Measurements from ENCODE around the gene NMT1.
A peak's percentile ranks its signal among the peaks of the same experiment; 100 is the strongest.

The NMT1 gene

GRCh38 chr17:45038728-45039634 is 22.1 kb upstream of the NMT1 start:
- TF ChIP-seq YY1 (IDR thresholded peaks at IDR 0.05; ENCODE audit: insufficient read depth, insufficient read length) = no peak
- no peak for TF ChIP-seq ZNF274 (IDR thresholded peaks at IDR 0.05; ENCODE audit: low read depth, low read length)
- no peak for TF ChIP-seq SUZ12 (IDR thresholded peaks at IDR 0.05; ENCODE audit: extremely low read depth, insufficient read depth, insufficient read length)
- Histone ChIP-seq H3K9me3 (ENCODE audit: insufficient read depth, low read length) (no peaks in the 10 kb centered on the region), H3K9ac (ENCODE audit: insufficient read length, low read depth) (no peak overlapping the region), H3K4me1 (ENCODE audit: insufficient read depth, insufficient read length) (peaks cover 27% of the 10 kb centered on the region), H3K36me3 (ENCODE audit: insufficient read depth, insufficient read length, low read length) (peaks cover 26% of the 10 kb centered on the region), H3K4me3 (ENCODE audit: insufficient read length, low read depth) (peak overlapping the region; percentile 3), H3K27me3 (ENCODE audit: insufficient read depth, insufficient read length) (no peaks in the 10 kb centered on the region)
- no peak for DNase-seq (ENCODE audit: low read depth, low spot score)

GRCh38 chr17:45040459-45040858 is 20.7 kb upstream of the NMT1 start:
- peaks cover 17% of the 10 kb centered on the region for H3K36me3 ChIP-seq (ENCODE audit: insufficient read depth, insufficient read length, low read length)
- no peak for TF ChIP-seq SUZ12 (IDR thresholded peaks at IDR 0.05; ENCODE audit: extremely low read depth, insufficient read depth, insufficient read length)
- TF ChIP-seq ZNF274 (IDR thresholded peaks at IDR 0.05; ENCODE audit: low read depth, low read length) = no peak
- TF ChIP-seq YY1 (IDR thresholded peaks at IDR 0.05; ENCODE audit: insufficient read depth, insufficient read length) = no peak
- DNase-seq (ENCODE audit: low read depth, low spot score) = peak; percentile 82
- H3K9ac ChIP-seq (ENCODE audit: insufficient read length, low read depth) = peak overlapping the region; percentile 6
- no peaks in the 10 kb centered on the region for H3K27me3 ChIP-seq (ENCODE audit: insufficient read depth, insufficient read length)
- peaks cover 22% of the 10 kb centered on the region for H3K4me1 ChIP-seq (ENCODE audit: insufficient read depth, insufficient read length)
- no peak overlapping the region for H3K4me3 ChIP-seq (ENCODE audit: insufficient read length, low read depth)
- H3K9me3 ChIP-seq (ENCODE audit: insufficient read depth, low read length) = no peaks in the 10 kb centered on the region

GRCh38 chr17:45042346-45043120 is 18.6 kb upstream of the NMT1 start:
- Histone ChIP-seq H3K9ac (ENCODE audit: insufficient read length, low read depth) (peak overlapping the region; percentile 23), H3K4me3 (ENCODE audit: insufficient read length, low read depth) (no peak overlapping the region), H3K9me3 (ENCODE audit: insufficient read depth, low read length) (no peaks in the 10 kb centered on the region), H3K36me3 (ENCODE audit: insufficient read depth, insufficient read length, low read length) (peaks cover 11% of the 10 kb centered on the region), H3K4me1 (ENCODE audit: insufficient read depth, insufficient read length) (peaks cover 22% of the 10 kb centered on the region), H3K27me3 (ENCODE audit: insufficient read depth, insufficient read length) (no peaks in the 10 kb centered on the region)
- DNase-seq (ENCODE audit: low read depth, low spot score) = no peak
- TF ChIP-seq YY1 (IDR thresholded peaks at IDR 0.05; ENCODE audit: insufficient read depth, insufficient read length) (no peak), SUZ12 (IDR thresholded peaks at IDR 0.05; ENCODE audit: extremely low read depth, insufficient read depth, insufficient read length) (no peak), ZNF274 (IDR thresholded peaks at IDR 0.05; ENCODE audit: low read depth, low read length) (no peak)

GRCh38 chr17:45043813-45044540 is 17.1 kb upstream of the NMT1 start:
- TF ChIP-seq ZNF274 (IDR thresholded peaks at IDR 0.05; ENCODE audit: low read depth, low read length) (no peak), YY1 (IDR thresholded peaks at IDR 0.05; ENCODE audit: insufficient read depth, insufficient read length) (no peak), SUZ12 (IDR thresholded peaks at IDR 0.05; ENCODE audit: extremely low read depth, insufficient read depth, insufficient read length) (no peak)
- Histone ChIP-seq H3K27me3 (ENCODE audit: insufficient read depth, insufficient read length) (no peaks in the 10 kb centered on the region), H3K36me3 (ENCODE audit: insufficient read depth, insufficient read length, low read length) (peaks cover 10% of the 10 kb centered on the region), H3K4me3 (ENCODE audit: insufficient read length, low read depth) (no peak overlapping the region), H3K9ac (ENCODE audit: insufficient read length, low read depth) (peak overlapping the region; percentile 16), H3K4me1 (ENCODE audit: insufficient read depth, insufficient read length) (peaks cover 20% of the 10 kb centered on the region), H3K9me3 (ENCODE audit: insufficient read depth, low read length) (no peaks in the 10 kb centered on the region)
- DNase-seq (ENCODE audit: low read depth, low spot score) = no peak

- no peaks in the 10 kb centered on the region for H3K27me3 ChIP-seq (ENCODE audit: insufficient read depth, insufficient read length)
- no peak for DNase-seq (ENCODE audit: low read depth, low spot score)
- H3K4me1 ChIP-seq (ENCODE audit: insufficient read depth, insufficient read length) = peaks cover 13% of the 10 kb centered on the region
- no peak overlapping the region for H3K4me3 ChIP-seq (ENCODE audit: insufficient read length, low read depth)
- no peaks in the 10 kb centered on the region for H3K9me3 ChIP-seq (ENCODE audit: insufficient read depth, low read length)
- TF ChIP-seq SUZ12 (IDR thresholded peaks at IDR 0.05; ENCODE audit: extremely low read depth, insufficient read depth, insufficient read length) = no peak
- H3K9ac ChIP-seq (ENCODE audit: insufficient read length, low read depth) = no peak overlapping the region
- H3K36me3 ChIP-seq (ENCODE audit: insufficient read depth, insufficient read length, low read length) = peaks cover 10% of the 10 kb centered on the region
Measured at GRCh38 chr17:45046537-45047125, 14.5 kb upstream of the NMT1 start.

GRCh38 chr17:45048795-45049563 is 12.1 kb upstream of the NMT1 start:
- Histone ChIP-seq H3K4me3 (ENCODE audit: insufficient read length, low read depth) (no peak overlapping the region), H3K9me3 (ENCODE audit: insufficient read depth, low read length) (no peaks in the 10 kb centered on the region), H3K36me3 (ENCODE audit: insufficient read depth, insufficient read length, low read length) (peaks cover 6% of the 10 kb centered on the region), H3K9ac (ENCODE audit: insufficient read length, low read depth) (no peak overlapping the region), H3K4me1 (ENCODE audit: insufficient read depth, insufficient read length) (peaks cover 2% of the 10 kb centered on the region), H3K27me3 (ENCODE audit: insufficient read depth, insufficient read length) (no peaks in the 10 kb centered on the region)
- DNase-seq (ENCODE audit: low read depth, low spot score) = no peak
- TF ChIP-seq ZNF274 (IDR thresholded peaks at IDR 0.05; ENCODE audit: low read depth, low read length) = no peak
- TF ChIP-seq SUZ12 (IDR thresholded peaks at IDR 0.05; ENCODE audit: extremely low read depth, insufficient read depth, insufficient read length) = no peak
- no peak for TF ChIP-seq YY1 (IDR thresholded peaks at IDR 0.05; ENCODE audit: insufficient read depth, insufficient read length)

Data from NT2/D1 (cell line).